Lower lobe of right lung (tissue), 2 donors: ENCODE measurements around the gene IGFBP7. TPM values are rescaled to one million over a fixed set of nuclear protein-coding genes. Genes with fewer than 3 reads are reported as not detected.

ENCODE experiments used
- ATAC-seq, 2 donors: fragments of 200-7000 bp; cut with Tn5 transposase; one replicate each; pipeline ENCODE4 v1.9.1; 2020 to 2022; ENCODE audit warnings: mild to moderate bottlenecking in 2 of 2, moderate library complexity in 2 of 2
- DNase-seq: peaks from one replicate; pipeline ENCODE4 v3.0.0-alpha.2; 2020
- H3K27ac ChIP-seq: fragments of 200-600 bp; one replicate; pipeline ENCODE4 v1.8.0; 2022
- H3K27me3 ChIP-seq: fragments of 200-600 bp; one replicate; pipeline ENCODE4 v1.8.0; 2022; ENCODE audit warnings: low read depth
- H3K36me3 ChIP-seq: fragments of 200-600 bp; one replicate; pipeline ENCODE4 v1.8.0; 2022; ENCODE audit warnings: mild to moderate bottlenecking
- H3K4me1 ChIP-seq: fragments of 200-600 bp; one replicate; pipeline ENCODE4 v1.8.0; 2022
- H3K4me3 ChIP-seq: fragments of 200-600 bp; one replicate; pipeline ENCODE4 v1.8.0; 2022; ENCODE audit warnings: mild to moderate bottlenecking
- H3K9me3 ChIP-seq: fragments of 200-600 bp; one replicate; pipeline ENCODE4 v1.8.0; 2022
- intact Hi-C: fragments of 100-400 bp; cut with DNase I; formaldehyde crosslinking; loops from one replicate; pipeline ENCODE4 v1.11.0; 2022
- total RNA-seq: library from RNA; stranded (reverse); fragmentation: NEBNext Ultra II Directional; extraction: Animal tissue kit (Norgen Biotek cat#: 25700); gene quantifications from one replicate; pipeline ENCODE4 v1.2.1, GENCODE V29; 2021
- TF ChIP-seq, protein P1 (sequence below): fragments of 200-600 bp; IDR thresholded peaks from one replicate; pipeline ENCODE4 v1.8.0; 2022; ENCODE audit warnings: antibody characterized with exemption, mild to moderate bottlenecking
- donor health status: DM: no; HTN: yes; CAD: no; lungs with severe emphysema.

IGFBP7 gene
- total RNA-seq, 1 donor from 2014 or later = 322 TPM

- Histone ChIP-seq H3K4me3 (no peak overlapping the region), H3K36me3 (no peaks in the 10 kb centered on the region), H3K4me1 (peaks cover 38% of the 10 kb centered on the region), H3K27ac (no peak overlapping the region), H3K9me3 (no peaks in the 10 kb centered on the region), H3K27me3 (no peaks in the 10 kb centered on the region)
- TF ChIP-seq, protein P1, sequence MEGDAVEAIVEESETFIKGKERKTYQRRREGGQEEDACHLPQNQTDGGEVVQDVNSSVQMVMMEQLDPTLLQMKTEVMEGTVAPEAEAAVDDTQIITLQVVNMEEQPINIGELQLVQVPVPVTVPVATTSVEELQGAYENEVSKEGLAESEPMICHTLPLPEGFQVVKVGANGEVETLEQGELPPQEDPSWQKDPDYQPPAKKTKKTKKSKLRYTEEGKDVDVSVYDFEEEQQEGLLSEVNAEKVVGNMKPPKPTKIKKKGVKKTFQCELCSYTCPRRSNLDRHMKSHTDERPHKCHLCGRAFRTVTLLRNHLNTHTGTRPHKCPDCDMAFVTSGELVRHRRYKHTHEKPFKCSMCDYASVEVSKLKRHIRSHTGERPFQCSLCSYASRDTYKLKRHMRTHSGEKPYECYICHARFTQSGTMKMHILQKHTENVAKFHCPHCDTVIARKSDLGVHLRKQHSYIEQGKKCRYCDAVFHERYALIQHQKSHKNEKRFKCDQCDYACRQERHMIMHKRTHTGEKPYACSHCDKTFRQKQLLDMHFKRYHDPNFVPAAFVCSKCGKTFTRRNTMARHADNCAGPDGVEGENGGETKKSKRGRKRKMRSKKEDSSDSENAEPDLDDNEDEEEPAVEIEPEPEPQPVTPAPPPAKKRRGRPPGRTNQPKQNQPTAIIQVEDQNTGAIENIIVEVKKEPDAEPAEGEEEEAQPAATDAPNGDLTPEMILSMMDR = no peak
- intact Hi-C loops = no loop called here
- ATAC-seq = no peak
- DNase-seq = no peak
Measured at GRCh38 chr4:57103051-57103450, 7.1 kb downstream of the IGFBP7 start.

GRCh38 chr4:57102050-57102624 is 8.0 kb downstream of the IGFBP7 start:
- peaks cover 39% of the 10 kb centered on the region for H3K4me1 ChIP-seq
- no peaks in the 10 kb centered on the region for H3K36me3 ChIP-seq
- no peaks in the 10 kb centered on the region for H3K9me3 ChIP-seq
- ATAC-seq (peak; percentile 50 to 66), DNase-seq (no peak)
- no peak overlapping the region for H3K4me3 ChIP-seq
- intact Hi-C loops = no loop called here
- no peaks in the 10 kb centered on the region for H3K27me3 ChIP-seq
- H3K27ac ChIP-seq = no peak overlapping the region
- TF ChIP-seq, protein P1 = no peak

DNA sequence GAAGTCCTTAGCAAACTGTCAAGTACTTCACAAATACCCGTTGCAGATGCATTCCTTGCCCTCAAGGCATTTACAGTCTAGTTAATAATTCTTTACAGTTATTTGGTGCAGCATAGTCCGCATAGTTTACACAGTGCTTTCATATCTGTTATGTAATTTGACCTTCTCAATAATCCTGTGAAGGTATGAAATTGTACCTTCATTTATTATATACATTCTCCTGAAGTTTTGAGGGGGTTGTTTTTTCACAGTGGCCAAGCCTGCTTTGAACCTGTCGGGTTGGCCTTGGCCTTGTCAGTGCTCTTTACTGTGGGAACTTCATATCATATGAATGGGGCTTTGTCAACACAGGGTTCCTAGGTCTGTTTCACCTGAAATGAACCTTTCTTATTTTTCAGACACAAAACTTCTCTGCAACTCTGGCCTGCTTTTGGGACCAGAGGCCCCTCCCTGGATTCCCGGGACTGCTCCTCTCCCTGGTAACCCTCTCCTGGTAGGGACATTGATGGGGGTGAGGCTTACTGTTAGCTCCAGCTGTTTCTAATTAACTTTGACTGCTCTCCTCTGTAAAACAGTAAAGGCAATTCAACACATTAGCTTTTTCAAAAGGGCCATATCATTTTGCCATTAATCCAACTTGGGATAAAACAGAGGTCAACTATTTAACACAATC is 9.1 kb downstream of the IGFBP7 start:
- Histone ChIP-seq H3K36me3 (no peaks in the 10 kb centered on the region), H3K4me3 (no peak overlapping the region), H3K4me1 (peaks cover 48% of the 10 kb centered on the region), H3K27me3 (no peaks in the 10 kb centered on the region), H3K9me3 (no peaks in the 10 kb centered on the region), H3K27ac (no peak overlapping the region)
- TF ChIP-seq, protein P1 = no peak
- intact Hi-C loops = no loop called here
- ATAC-seq = no peak
- no peak for DNase-seq

- no peak for ATAC-seq
- TF ChIP-seq, protein P1 = no peak
Measured at GRCh38 chr4:57099363-57099762, 10.8 kb downstream of the IGFBP7 start.

GRCh38 chr4:57098941-57099340 is 11.2 kb downstream of the IGFBP7 start:
- Histone ChIP-seq H3K4me1 (peaks cover 41% of the 10 kb centered on the region), H3K27ac (no peak overlapping the region), H3K27me3 (no peaks in the 10 kb centered on the region), H3K36me3 (no peaks in the 10 kb centered on the region), H3K9me3 (no peaks in the 10 kb centered on the region), H3K4me3 (no peak overlapping the region)
- intact Hi-C loops = no loop called here
- ATAC-seq (no peak), DNase-seq (no peak)
- TF ChIP-seq, protein P1 = no peak

More at GRCh38 chr4:57099363-57099762, 10.8 kb downstream of the IGFBP7 start:
- intact Hi-C loops = no loop called here
- Histone ChIP-seq H3K9me3 (no peaks in the 10 kb centered on the region), H3K36me3 (no peaks in the 10 kb centered on the region), H3K27ac (no peak overlapping the region), H3K4me1 (peaks cover 41% of the 10 kb centered on the region), H3K27me3 (no peaks in the 10 kb centered on the region), H3K4me3 (no peak overlapping the region)
- DNase-seq = no peak
